ENCODE results near the gene VCP.
"Not testable (repeated sequence)": the region's sequence is repeated elsewhere in the genome, so short reads cannot be mapped to it uniquely, and the experiment has no call there.

VCP gene

GRCh38 chr9:35027374-35027773, 45.1 kb downstream of the VCP start:
- no peak overlapping the region for H3K4me3 ChIP-seq (replicated peaks in 1 of 2; ENCODE audit: low read depth in 2 of 2, low read length in 2 of 2)
- no peak for TF ChIP-seq CTCF (IDR thresholded peaks at IDR 0.05; ENCODE audit: low read depth, low read length)
- DNase-seq (ENCODE audit: low read depth in 2 of 2) = no peak

DNA sequence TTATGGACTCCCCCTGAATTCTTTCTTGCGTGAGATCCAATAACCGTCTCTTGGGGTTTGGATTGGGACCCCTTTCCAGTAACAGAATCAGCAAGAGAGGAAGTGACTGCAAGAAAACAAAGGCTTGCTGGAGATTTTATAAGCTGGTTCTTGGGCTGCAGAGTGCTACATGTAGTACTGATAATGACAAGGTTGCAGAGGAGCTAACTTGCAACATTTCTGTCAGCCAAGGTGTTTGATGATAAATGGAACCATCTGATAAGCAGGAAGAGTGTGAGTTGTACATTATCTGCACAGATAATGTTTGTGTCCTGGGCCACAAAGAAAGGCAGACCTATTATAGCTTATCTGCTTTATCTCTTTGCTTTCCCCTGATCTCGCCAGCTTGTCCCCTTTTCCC, 45.8 kb downstream of the VCP start:
- H3K4me3 ChIP-seq (replicated peaks in 1 of 2; ENCODE audit: low read depth in 2 of 2, low read length in 2 of 2) = no peak overlapping the region
- DNase-seq (ENCODE audit: low read depth in 2 of 2) = peak in 1 of 2 donors; percentile 50
- TF ChIP-seq CTCF (IDR thresholded peaks at IDR 0.05; ENCODE audit: low read depth, low read length) = no peak

GRCh38 chr9:35023443-35023842, 49.0 kb downstream of the VCP start:
- H3K4me3 ChIP-seq (replicated peaks in 1 of 2; ENCODE audit: low read depth in 2 of 2, low read length in 2 of 2); DNase-seq (ENCODE audit: low read depth in 2 of 2): not testable (repeated sequence)

DNA sequence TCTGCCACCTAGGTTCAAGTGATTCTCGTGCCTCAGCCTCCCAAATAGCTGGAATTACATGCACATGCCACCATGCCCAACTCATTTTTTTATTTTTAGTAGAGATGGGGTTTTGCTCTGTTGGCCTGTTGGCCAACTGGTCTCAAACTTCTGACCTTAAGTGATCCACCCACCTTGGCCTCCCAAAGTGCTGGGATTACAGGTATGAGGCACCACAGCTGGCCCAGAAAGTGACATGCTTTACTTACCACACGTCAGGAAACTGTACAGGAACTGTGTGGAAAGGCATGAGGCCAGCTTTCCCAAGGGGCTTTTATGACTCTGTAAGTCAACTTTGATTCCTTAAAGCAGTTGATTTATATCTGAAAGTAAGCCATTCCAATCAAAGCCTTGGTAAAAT, 57.9 kb downstream of the VCP start:
- no peak for TF ChIP-seq CTCF (IDR thresholded peaks at IDR 0.05; ENCODE audit: low read depth, low read length)
- H3K4me3 ChIP-seq (replicated peaks in 1 of 2; ENCODE audit: low read depth in 2 of 2, low read length in 2 of 2) = no peak overlapping the region
- DNase-seq (ENCODE audit: low read depth in 2 of 2) = no peak

- TF ChIP-seq CTCF (IDR thresholded peaks at IDR 0.05; ENCODE audit: low read depth, low read length) = no peak
- no peak overlapping the region for H3K4me3 ChIP-seq (replicated peaks in 1 of 2; ENCODE audit: low read depth in 2 of 2, low read length in 2 of 2)
- DNase-seq (ENCODE audit: low read depth in 2 of 2) = no peak
Measured at GRCh38 chr9:35010351-35010958, 62.0 kb downstream of the VCP start.

All from cardiac fibroblast (primary cell).